ENCODE results near the gene MNDA.
"Not testable (repeated sequence)": the region's sequence is repeated elsewhere in the genome, so short reads cannot be mapped to it uniquely, and the experiment has no call there.

MNDA gene

GRCh38 chr1:158840236-158840635 lies 9.1 kb downstream of the MNDA start:
- CTCF ChIA-PET, result no interaction called here
- POLR2A ChIA-PET, result no interaction called here
- DNase-seq (ENCODE audit: low read depth, low spot score), result no peak

GRCh38 chr1:158864595-158864994 lies 33.4 kb downstream of the MNDA start:
- no peak for TF ChIP-seq CTCF (IDR thresholded peaks at IDR 0.05; ENCODE audit: insufficient read depth, low read length, missing control alignments)
- no peak overlapping the region for H3K4me3 ChIP-seq (ENCODE audit: low read depth, low read length)
- CTCF ChIA-PET, result no interaction called here
- POLR2A ChIA-PET, result no interaction called here
- no peak for DNase-seq (ENCODE audit: low read depth, low spot score)

More at GRCh38 chr1:158840236-158840635, 9.1 kb downstream of the MNDA start:
- no peak for TF ChIP-seq CTCF (IDR thresholded peaks at IDR 0.05; ENCODE audit: insufficient read depth, low read length, missing control alignments)
- no peak overlapping the region for H3K4me3 ChIP-seq (ENCODE audit: low read depth, low read length)

DNA sequence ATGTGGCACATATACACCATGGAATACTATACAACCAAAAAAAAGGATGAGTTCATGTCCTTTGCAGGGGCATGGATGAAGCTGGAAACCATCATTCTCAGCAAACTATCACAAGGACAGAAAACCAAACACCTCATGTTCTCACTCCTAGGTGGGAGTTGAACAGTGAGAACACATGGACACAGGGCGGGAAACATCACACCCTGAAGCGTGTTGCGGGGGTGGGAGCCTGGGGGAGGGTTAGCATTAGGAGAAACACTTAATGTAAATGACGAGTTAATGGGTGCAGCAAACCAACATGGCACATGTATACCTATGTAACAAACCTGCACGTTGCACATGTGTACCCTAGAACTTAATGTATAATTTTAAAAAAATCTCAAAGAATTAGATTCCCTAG lies 39.3 kb downstream of the MNDA start:
- POLR2A ChIA-PET; CTCF ChIA-PET; H3K4me3 ChIP-seq (ENCODE audit: low read depth, low read length); DNase-seq (ENCODE audit: low read depth, low spot score): not testable (repeated sequence)

- TF ChIP-seq CTCF (IDR thresholded peaks at IDR 0.05; ENCODE audit: insufficient read depth, low read length, missing control alignments), result no peak
- no peak for DNase-seq (ENCODE audit: low read depth, low spot score)
- no peak overlapping the region for H3K4me3 ChIP-seq (ENCODE audit: low read depth, low read length)
- CTCF ChIA-PET, result no interaction called here
- POLR2A ChIA-PET, result no interaction called here
These were observed 42.0 kb downstream of the MNDA start for GRCh38 chr1:158873141-158873540.

DNA sequence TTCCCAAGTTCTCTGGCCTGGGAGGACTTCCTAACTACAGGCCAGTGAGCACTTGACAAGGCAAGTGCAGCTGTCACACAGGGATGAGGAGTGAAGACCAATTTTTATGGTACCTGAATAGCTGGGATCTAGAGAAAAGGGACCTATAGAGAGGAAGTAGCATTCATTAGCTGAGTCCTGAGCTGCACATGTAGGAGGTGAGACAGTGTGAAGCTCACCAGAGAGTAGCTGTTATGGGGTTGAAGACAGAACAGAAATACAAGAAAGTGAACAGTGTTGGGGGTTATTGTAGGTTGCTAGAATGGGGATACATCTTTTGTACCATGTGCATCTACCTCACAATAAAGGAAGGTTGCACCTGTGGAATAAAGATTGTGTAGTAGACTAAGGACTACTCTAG lies 62.5 kb downstream of the MNDA start:
- TF ChIP-seq CTCF (IDR thresholded peaks at IDR 0.05; ENCODE audit: insufficient read depth, low read length, missing control alignments), result no peak
- no peak overlapping the region for H3K4me3 ChIP-seq (ENCODE audit: low read depth, low read length)
- no peak for DNase-seq (ENCODE audit: low read depth, low spot score)
- ChIA-PET CTCF (no interaction called here), POLR2A (no interaction called here)

DNA sequence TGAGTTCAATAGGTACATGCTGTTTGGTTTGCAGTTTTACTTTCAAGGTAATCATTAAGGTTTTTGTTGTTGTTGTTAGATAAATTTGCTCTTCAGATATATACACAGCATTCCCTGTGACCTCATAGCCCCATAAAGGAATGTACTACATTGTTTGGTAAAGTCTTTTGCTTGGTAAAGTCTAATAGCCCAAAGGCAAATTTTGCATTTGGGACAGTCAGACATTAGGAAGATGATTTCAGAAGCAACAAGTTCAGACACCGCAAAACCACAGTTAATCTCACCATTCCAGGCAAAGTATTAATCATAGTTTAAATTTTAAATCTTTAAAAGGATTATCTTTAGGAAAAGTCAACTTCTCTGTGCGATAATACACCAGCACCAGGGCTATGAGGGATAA lies 67.6 kb downstream of the MNDA start:
- no peak for DNase-seq (ENCODE audit: low read depth, low spot score)
- no peak overlapping the region for H3K4me3 ChIP-seq (ENCODE audit: low read depth, low read length)
- CTCF ChIA-PET, result no interaction called here
- TF ChIP-seq CTCF (IDR thresholded peaks at IDR 0.05; ENCODE audit: insufficient read depth, low read length, missing control alignments), result no peak
- POLR2A ChIA-PET, result no interaction called here
